HG03095 (cell line): ENCODE data around the gene SPINT1.

ENCODE experiments used
- ATAC-seq: cut with Tn5 transposase; IDR thresholded peaks from one replicate; pipeline ENCODE4 v1.9.1; 2021; ENCODE audit warnings: moderate library complexity; ENCODE audit not compliant: unreplicated experiment

The SPINT1 gene, protein sequence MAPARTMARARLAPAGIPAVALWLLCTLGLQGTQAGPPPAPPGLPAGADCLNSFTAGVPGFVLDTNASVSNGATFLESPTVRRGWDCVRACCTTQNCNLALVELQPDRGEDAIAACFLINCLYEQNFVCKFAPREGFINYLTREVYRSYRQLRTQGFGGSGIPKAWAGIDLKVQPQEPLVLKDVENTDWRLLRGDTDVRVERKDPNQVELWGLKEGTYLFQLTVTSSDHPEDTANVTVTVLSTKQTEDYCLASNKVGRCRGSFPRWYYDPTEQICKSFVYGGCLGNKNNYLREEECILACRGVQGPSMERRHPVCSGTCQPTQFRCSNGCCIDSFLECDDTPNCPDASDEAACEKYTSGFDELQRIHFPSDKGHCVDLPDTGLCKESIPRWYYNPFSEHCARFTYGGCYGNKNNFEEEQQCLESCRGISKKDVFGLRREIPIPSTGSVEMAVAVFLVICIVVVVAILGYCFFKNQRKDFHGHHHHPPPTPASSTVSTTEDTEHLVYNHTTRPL

DNA sequence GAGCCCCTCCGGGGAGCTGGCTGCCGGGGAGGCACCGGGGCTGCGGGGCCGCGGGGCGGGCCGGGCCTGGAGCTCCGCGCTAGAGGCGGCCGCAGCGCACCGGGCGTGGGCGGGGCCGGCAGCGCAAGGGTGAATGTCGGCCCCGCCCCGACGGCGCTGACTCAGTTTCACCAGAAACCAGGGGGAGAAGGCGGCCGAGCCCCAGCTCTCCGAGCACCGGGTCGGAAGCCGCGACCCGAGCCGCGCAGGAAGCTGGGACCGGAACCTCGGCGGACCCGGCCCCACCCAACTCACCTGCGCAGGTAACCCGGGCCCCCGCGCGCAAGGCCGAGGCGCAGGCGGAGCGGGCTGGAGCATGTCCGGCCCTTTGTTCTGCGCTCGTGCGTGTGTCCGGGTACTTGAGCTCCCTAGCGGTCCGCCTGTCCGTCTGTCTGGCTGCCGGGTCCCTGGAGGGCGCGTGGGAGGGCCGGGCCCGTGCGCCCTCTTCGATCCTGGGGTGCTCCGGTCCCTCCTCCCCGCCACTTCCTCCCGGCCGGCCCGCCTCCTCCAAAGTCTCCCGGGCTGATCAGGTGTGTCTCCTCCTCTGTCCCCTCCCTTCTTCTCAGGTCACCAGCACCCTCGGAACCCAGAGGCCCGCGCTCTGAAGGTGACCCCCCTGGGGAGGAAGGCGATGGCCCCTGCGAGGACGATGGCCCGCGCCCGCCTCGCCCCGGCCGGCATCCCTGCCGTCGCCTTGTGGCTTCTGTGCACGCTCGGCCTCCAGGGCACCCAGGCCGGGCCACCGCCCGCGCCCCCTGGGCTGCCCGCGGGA, at the start of gene SPINT1:
TSS of gene SPINT1 (plus strand) at position 164 of the 811 bp plus-strand sequence. CDS start at position 671, 507 bp downstream.
- no peak for ATAC-seq

- no peak for ATAC-seq
These were observed 47.8 kb upstream of the SPINT1 start for GRCh38 chr15:40796041-40796440.

DNA sequence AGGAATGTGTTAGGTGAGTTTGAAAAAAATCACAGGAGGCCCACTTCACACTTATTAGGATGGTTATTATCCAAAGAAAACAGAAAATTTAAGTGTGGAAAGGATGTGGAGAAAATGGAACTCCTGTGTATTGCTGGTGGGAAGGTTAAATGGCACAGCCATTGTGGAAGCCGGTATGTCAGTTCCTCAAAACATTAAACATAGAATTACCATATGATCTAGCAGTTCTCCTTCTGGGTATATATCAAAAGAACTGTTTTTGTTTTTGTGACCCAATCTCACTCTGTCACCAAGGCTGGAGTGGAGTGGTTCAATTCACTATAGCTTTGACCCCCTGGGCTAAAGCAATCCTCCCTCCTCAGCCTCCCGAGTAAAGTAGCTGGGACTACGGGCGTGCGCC, 47.3 kb upstream of the SPINT1 start:
- no peak for ATAC-seq

DNA sequence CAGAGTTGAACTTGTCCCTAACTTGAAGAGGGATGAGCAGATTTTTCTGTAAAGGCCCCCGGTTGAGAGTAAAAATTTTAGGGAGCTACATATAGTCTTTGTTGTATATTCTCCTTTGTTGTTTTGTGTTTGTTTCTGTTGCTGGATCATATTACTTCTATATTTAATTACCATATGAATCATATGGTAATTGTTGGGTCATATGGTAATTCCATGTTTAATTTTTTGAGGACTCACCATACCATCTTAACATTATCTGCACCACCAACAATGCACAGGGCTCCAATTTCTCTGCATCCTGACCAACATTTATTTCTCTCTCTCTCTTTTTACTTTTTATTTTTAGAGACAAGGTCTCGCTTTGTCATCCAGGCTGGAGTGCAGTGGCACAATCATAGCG, 44.3 kb upstream of the SPINT1 start:
- no peak for ATAC-seq

- ATAC-seq: no peak
These were observed 40.8 kb upstream of the SPINT1 start for GRCh38 chr15:40803076-40803475.

DNA sequence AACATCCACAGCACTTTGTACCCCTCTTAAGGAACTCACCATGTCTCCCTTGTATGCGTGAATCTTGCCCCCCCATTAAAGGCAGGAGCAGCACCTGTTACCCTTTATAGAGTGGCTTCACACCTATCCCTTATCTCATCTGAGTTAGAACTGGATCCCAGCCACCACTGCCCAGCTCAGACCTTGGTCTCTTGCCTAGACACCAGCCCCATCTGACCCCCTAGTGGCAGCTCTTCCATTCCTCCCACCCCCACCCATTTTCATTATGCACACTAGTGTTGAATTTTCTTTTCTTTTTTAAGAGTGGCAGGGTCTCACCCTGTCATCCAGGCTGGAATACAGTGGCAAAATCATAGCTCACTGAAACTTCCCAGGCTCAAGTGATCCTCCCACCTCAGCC, 40.2 kb upstream of the SPINT1 start:
- ATAC-seq: no peak

GRCh38 chr15:40806672-40807027, 37.2 kb upstream of the SPINT1 start:
- no peak for ATAC-seq

DNA sequence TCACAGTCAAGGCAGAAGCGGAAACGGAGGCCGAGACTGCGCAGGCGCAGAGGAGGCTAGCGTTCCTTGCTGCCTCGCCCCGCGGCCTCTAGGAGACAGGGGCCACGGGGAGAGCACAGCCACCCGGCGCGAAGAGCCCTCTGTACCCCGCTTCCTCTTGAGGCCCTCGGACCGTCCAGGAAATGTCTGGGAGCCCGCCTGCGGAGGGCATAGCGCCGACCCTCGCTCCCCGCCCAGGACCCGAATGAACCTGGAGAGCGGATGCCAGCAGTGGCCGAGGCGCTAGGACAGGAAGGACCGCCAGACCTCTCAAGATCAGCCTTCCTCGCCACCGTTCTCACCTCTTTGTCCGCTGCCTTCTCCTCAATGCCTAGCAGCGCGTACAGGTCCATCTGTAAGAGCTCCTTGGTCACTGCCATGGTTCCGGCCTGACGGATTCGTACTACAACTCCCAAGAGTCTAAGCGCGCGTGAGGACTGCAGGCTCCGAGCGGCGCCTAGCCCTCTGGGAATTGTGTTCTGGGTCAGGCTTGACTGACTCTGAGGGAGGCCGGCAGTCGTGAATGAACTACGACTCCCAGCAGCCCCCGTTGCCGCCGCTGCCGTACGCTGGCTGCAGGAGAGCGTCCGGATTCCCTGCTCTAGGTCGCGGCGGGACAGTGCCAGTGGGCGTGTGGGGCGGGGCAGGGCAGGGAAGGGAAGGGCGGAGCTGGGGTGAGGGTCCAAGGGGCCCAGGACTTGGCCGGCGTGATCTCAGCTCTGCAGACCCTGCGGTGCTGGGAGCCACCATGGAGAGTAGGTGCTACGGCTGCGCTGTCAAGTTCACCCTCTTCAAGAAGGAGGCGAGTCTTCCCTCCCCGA, 36.6 kb upstream of the SPINT1 start, which contains the start of the genes DNAJC17 and ZFYVE19:
TSS of gene DNAJC17 (minus strand) at position 446 of the 860 bp plus-strand sequence. CDS start at position 419, 27 bp downstream.
TSS of gene ZFYVE19 (plus strand) at position 62 of the 860 bp plus-strand sequence. CDS start at position 563, 501 bp downstream.
- peak; percentile 94 for ATAC-seq

- no peak for ATAC-seq
These were observed 35.9 kb upstream of the SPINT1 start for GRCh38 chr15:40807888-40808461.

- no peak for ATAC-seq
These were observed 34.9 kb upstream of the SPINT1 start for GRCh38 chr15:40808861-40809450.

DNA sequence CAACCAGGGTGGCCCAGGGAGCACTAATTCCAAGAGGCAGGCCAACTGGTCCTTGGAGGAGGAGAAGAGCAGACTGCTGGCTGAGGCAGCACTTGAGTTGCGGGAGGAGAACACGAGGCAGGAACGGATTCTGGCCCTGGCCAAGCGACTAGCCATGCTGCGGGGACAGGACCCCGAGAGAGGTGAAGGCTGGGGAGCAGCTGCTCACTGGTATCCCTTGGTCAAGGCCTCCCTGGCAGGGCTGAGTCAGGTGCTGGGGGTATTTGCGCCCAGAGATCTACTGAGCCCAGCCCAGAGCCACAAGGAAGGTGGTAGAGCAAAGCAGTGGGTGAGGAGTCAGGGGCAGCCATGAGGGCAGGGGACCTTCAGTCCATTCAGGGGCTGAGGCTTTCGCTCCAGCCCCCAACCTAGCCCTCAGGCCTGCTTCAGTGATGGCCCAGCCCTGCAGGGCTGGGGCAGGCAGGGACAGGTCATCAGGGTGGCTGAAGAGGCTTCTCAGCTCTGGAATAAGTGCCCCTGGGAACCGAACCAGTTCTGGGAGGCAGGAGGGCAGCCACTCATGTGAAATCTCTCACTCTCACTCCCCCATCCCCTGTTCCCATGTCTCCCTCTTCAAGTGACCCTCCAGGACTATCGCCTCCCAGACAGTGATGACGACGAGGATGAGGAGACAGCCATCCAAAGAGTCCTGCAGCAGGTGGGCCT, 31.0 kb upstream of the SPINT1 start:
- ATAC-seq: no peak

GRCh38 chr15:40815042-40815698, 28.7 kb upstream of the SPINT1 start:
- no peak for ATAC-seq

DNA sequence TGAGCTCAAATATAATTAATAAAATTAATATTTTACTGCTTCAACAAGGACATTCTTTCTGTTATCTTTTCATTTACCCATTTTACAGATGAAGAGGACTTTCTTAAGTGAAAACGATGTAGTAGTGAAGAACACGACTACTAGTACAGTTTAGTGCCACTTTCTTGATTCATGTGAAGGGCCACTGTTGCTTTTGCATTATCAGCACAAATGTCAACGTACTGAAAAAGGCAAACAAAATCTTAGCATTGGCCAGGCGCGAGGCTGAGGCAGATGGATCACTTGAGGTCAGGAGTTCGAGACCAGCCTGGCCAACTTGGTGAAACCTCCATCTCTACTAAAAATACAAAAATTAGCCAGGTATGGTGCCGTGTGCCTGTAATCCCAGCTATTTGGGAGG, 24.8 kb upstream of the SPINT1 start:
- ATAC-seq: no peak

DNA sequence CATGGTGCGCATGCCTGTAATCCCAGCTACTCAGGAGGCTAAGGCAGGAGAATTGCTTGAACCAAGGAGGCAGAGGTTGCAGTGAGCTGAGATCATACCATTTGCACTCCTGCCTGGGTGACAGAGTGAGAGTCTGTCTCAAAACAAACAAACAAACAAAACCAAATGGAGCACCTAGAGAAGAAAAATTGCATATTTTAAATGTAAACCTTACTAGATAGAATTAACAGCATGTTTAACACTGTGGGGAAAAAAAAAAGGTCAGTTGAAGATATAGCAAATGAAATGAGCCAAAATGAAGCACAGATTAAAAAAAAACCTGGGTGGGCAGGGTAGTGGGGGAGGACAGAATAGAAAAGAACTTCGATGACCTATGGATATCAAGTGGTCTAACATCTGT, 22.7 kb upstream of the SPINT1 start:
- no peak for ATAC-seq

GRCh38 chr15:40823572-40824343, 20.1 kb upstream of the SPINT1 start:
- no peak for ATAC-seq

- no peak for ATAC-seq
These were observed 18.0 kb upstream of the SPINT1 start for GRCh38 chr15:40825661-40826422.

DNA sequence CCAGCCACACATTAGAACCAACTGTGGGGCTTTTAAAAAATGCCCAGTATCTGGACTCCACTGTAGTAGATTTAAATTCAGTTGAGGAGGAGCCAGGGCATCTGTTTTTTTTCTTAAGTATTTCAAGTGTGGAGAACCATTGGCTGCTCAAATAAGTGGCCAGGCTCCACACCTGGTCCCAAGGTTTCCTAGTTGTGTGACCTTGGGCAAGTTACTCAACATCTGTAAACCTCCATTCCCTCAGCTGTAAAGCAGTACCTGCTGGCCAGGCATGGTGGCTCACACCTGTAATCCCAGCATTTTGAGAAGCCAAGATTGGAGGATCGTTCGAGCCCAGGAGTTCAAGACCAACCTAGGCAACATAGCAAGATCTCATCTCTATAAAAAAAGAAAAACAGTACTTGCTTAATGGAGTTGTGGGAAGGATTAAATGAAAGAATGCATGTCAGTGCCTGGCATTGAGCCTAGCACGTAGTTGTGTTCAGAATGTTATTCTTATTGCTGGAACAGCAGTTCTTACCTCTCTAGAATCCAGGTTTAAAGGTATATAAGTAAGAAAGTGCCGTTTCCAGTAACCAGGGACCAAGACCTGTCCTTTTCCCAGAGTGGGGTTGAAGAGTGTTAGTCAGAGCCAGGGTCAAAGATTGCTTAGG, 17.3 kb upstream of the SPINT1 start:
- ATAC-seq: no peak
